C4-2B (cell line): ENCODE measurements around the gene MLXIPL.

Source experiments
- CTCF ChIP-seq: fragments of 450-650 bp; conservative IDR thresholded peaks from 2 replicates; pipeline ENCODE4 v1.5.1; 2017; ENCODE audit warnings: mild to moderate bottlenecking
- ZFX ChIP-seq: fragments of 450-650 bp; IDR thresholded peaks from 2 replicates; pipeline ENCODE4 v1.6.1; 2017

GRCh38 chr7:73596191-73597065, 27.9 kb downstream of the MLXIPL start:
- TF ChIP-seq CTCF (no peak), ZFX (no peak)
